Mesothelial cell of epicardium (in vitro differentiated cells): ENCODE results near the gene METTL9. TPM values are rescaled to one million over a fixed set of nuclear protein-coding genes. Genes with fewer than 3 reads are reported as not detected.
"Not testable (repeated sequence)": the region's sequence is repeated elsewhere in the genome, so short reads cannot be mapped to it uniquely, and the experiment has no call there.

Source experiments
- DNase-seq, 2 experiments: peaks; one replicate each; pipeline ENCODE4 v3.0.0; 2021; ENCODE audit warnings: low spot score in 2 of 2; ENCODE audit not compliant: unreplicated experiment in 2 of 2
- H3K27ac Mint-ChIP-seq: 2 replicates; pipeline ENCODE4 v1.8.0; 2021; ENCODE audit warnings: mixed read lengths
- H3K27me3 Mint-ChIP-seq: 2 replicates; pipeline ENCODE4 v1.8.0; 2021; ENCODE audit warnings: low read depth, mixed read lengths
- H3K36me3 Mint-ChIP-seq: 2 replicates; pipeline ENCODE4 v1.8.0; 2021; ENCODE audit warnings: mixed read lengths
- H3K4me1 Mint-ChIP-seq: 2 replicates; pipeline ENCODE4 v1.8.0; 2021; ENCODE audit warnings: mixed read lengths
- H3K4me3 Mint-ChIP-seq: 2 replicates; pipeline ENCODE4 v1.8.0; 2021; ENCODE audit warnings: mild to moderate bottlenecking, moderate library complexity, mixed read lengths
- H3K9me3 Mint-ChIP-seq: 2 replicates; pipeline ENCODE4 v1.8.0; 2021; ENCODE audit warnings: mixed read lengths
- total RNA-seq: library from RNA; stranded (reverse); gene quantifications from 3 replicates; pipeline ENCODE4 v1.2.1, GENCODE V29; 2021
- TF ChIP-seq, protein P1 (sequence below): fragments of 200-600 bp; sonication (generic); IDR thresholded peaks from one replicate; pipeline ENCODE4 v1.5.0; 2021; ENCODE audit warnings: antibody characterized with exemption; ENCODE audit not compliant: unreplicated experiment

METTL9 gene
- total RNA-seq, 1 donor from 2014 or later = 138 TPM

DNA sequence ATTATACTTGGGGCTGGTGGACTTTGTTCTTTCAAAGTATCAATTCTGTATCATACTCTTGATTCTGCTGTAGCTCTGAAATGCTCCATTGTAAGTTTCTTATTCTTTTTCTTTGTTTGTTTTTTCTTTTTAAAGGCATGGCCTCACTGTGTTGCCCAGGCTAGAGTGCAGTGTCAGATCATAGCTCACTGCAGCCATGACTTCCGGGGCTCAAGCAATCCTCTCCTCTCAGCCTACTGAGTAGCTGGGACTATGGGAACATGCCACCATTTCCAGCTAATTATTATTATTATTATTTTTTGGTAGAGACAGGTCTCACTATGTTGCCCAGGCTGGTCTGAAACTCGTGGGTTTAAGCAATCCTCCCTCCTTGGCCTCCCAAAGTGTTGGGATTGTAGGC is 38.9 kb upstream of the METTL9 start:
- TF ChIP-seq, protein P1, sequence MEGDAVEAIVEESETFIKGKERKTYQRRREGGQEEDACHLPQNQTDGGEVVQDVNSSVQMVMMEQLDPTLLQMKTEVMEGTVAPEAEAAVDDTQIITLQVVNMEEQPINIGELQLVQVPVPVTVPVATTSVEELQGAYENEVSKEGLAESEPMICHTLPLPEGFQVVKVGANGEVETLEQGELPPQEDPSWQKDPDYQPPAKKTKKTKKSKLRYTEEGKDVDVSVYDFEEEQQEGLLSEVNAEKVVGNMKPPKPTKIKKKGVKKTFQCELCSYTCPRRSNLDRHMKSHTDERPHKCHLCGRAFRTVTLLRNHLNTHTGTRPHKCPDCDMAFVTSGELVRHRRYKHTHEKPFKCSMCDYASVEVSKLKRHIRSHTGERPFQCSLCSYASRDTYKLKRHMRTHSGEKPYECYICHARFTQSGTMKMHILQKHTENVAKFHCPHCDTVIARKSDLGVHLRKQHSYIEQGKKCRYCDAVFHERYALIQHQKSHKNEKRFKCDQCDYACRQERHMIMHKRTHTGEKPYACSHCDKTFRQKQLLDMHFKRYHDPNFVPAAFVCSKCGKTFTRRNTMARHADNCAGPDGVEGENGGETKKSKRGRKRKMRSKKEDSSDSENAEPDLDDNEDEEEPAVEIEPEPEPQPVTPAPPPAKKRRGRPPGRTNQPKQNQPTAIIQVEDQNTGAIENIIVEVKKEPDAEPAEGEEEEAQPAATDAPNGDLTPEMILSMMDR = no peak
- DNase-seq = no peak
- Mint-ChIP-seq H3K4me3 (no peak overlapping the region), H3K9me3 (no peaks in the 10 kb centered on the region), H3K27me3 (peaks cover 17% of the 10 kb centered on the region), H3K36me3 (no peaks in the 10 kb centered on the region), H3K4me1 (no peaks in the 10 kb centered on the region), H3K27ac (no peak overlapping the region)

DNA sequence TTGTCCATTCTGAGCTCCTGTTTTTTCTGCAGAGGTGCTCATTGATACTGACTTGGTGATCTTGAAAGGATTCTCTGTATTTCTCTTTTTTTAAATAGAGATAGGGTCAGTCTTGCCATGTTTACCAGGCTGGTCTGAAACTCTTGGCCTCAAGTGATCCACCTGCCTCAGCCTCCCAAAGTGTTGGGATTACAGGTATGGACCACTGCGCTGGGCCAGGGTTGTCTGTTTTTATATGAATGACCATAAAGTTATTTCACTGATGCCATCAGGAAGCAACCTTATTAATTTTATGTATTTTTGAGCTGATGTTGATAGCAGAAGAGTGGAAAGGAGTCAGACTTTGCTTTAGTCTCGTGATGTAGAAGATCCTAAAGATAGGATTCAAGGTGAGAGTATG is 35.7 kb upstream of the METTL9 start:
- Mint-ChIP-seq H3K4me3 (no peak overlapping the region), H3K4me1 (no peaks in the 10 kb centered on the region), H3K27me3 (peaks cover 2% of the 10 kb centered on the region), H3K36me3 (no peaks in the 10 kb centered on the region), H3K27ac (no peak overlapping the region), H3K9me3 (no peaks in the 10 kb centered on the region)
- DNase-seq = no peak
- TF ChIP-seq, protein P1 = no peak

DNA sequence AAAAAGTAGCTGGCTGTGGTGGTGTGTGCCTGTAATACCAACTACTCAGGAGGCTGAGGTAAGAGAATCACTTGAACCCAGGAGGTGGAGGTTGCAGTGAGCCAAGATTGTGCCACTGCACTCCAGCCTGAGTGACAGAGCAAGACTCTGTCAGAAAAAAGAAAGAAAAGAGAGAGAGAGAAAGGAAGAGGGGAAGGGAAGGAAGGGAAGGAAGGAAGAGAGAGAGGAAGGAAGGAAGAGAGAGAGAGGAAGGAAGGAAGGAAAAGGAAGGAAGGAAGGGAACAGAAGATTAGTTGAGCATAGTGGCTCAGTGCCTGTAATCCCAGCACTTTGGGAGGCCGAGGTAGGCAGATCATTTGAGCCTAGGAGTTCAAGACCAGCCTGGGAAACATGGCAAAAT is 35.0 kb upstream of the METTL9 start:
- not testable (repeated sequence) for H3K4me1 Mint-ChIP-seq, H3K4me3 Mint-ChIP-seq, H3K27ac Mint-ChIP-seq, H3K27me3 Mint-ChIP-seq, DNase-seq, H3K9me3 Mint-ChIP-seq, H3K36me3 Mint-ChIP-seq

DNA sequence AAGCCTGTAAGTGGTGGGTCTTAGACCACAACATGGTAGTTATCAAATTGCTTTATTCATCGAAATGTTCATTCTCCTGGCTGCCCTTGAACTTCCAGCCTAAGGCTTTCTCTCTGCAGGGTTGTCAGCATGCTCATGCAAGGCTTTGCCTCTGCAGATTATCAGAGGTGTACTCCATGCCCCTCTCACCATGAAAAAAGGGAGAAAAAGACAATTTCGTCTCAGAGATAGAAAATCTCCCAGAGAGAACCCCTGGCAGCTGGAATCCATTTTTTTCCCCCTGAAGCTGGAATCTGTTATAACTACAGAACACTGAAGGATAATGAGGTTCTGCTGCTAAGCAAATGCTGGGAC is 33.9 kb upstream of the METTL9 start:
- TF ChIP-seq, protein P1 = no peak
- no peaks in the 10 kb centered on the region for H3K36me3 Mint-ChIP-seq
- no peak overlapping the region for H3K27ac Mint-ChIP-seq
- no peak overlapping the region for H3K4me3 Mint-ChIP-seq
- H3K9me3 Mint-ChIP-seq = no peaks in the 10 kb centered on the region
- DNase-seq = no peak
- peaks cover 2% of the 10 kb centered on the region for H3K27me3 Mint-ChIP-seq
- H3K4me1 Mint-ChIP-seq = peaks cover 3% of the 10 kb centered on the region

DNA sequence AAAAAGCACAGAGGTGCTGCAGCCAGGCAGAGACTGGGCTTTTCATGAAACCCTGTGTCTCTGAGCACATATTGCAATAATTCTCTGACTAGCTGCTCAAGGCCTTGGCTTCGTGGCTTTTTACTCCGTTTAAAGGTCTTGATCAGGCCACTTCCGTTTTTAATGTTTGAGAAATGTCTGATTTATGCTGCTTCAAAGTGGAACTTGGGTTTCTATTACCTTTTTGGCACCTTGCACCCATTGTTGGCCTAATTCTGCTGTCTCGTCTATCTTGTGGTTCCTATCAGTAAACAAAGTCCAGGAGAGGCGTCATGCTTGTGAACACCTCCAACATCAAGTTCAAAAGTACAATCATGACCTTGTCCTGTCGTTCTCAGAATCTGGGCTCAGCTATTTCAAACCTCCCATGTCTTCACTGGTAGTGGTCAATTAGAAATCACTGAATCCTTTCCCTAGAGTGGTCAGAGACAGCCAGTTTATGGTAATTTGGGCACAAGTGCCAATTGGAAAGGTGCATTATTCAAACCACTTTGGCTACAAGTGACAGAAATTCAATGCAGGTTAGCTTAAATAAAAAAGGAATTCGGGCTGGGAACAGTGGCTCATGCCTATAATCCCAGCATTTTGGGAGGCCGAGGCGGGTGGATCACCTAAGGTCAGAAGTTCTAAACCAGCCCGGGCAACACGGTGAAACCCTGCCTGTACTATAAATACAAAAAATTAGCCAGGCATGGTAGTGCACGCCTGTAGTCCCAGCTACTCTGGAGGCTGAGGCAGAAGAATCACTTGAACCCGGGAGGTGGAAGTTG is 33.3 kb upstream of the METTL9 start:
- no peak overlapping the region for H3K4me3 Mint-ChIP-seq
- H3K36me3 Mint-ChIP-seq = no peaks in the 10 kb centered on the region
- DNase-seq = no peak
- TF ChIP-seq, protein P1 = no peak
- H3K4me1 Mint-ChIP-seq = peaks cover 3% of the 10 kb centered on the region
- H3K27me3 Mint-ChIP-seq = peaks cover 2% of the 10 kb centered on the region
- H3K27ac Mint-ChIP-seq = no peak overlapping the region
- no peaks in the 10 kb centered on the region for H3K9me3 Mint-ChIP-seq

DNA sequence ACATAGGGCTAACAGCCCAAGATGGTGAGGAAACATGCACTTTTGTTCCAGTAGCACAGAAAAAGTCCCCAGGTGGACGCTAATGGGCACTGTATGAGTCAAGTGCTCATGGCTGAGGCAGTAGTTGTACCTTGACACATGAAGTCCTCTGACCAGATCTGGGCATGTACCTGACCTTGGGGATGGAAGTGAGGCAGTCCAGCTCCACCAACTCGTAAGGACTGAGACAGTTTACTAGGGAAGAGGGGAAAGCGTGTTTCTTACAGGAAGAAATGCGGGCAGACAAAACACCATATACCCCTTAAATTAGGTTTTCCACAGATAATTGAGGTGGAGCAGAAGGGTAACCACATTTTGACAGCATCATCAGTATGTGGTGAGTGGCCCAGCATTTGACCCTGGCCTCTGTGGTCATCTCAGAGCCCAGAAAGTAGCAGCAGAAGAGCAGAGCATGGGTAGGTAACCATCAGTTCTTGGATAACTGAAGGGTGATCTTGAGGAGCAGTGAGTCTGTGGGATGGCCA is 32.4 kb upstream of the METTL9 start:
- H3K4me3 Mint-ChIP-seq = no peak overlapping the region
- no peaks in the 10 kb centered on the region for H3K36me3 Mint-ChIP-seq
- TF ChIP-seq, protein P1 = no peak
- no peaks in the 10 kb centered on the region for H3K9me3 Mint-ChIP-seq
- H3K4me1 Mint-ChIP-seq = peaks cover 3% of the 10 kb centered on the region
- H3K27ac Mint-ChIP-seq = no peak overlapping the region
- H3K27me3 Mint-ChIP-seq = peaks cover 2% of the 10 kb centered on the region
- no peak for DNase-seq

- H3K9me3 Mint-ChIP-seq, H3K36me3 Mint-ChIP-seq, DNase-seq, H3K27me3 Mint-ChIP-seq, H3K27ac Mint-ChIP-seq, H3K4me1 Mint-ChIP-seq, H3K4me3 Mint-ChIP-seq: not testable (repeated sequence)
These were observed 31.9 kb upstream of the METTL9 start for GRCh38 chr16:21567496-21567895.
